ACC112 (cell line): ENCODE data around the gene SAP25.

ENCODE experiments used
- H2AFZ ChIP-seq: fragments of 200-600 bp; sonication (generic); one replicate; pipeline ENCODE4 v1.6.0; 2017; ENCODE audit warnings: antibody characterized with exemption, low read length; ENCODE audit not compliant: unreplicated experiment
- H3K27ac ChIP-seq: fragments of 200-600 bp; sonication (generic); 2 replicates; pipeline ENCODE4 v1.5.1; 2014; ENCODE audit warnings: low read depth, mild to moderate bottlenecking, antibody characterized with exemption, low read length, moderate library complexity
- H3K27me3 ChIP-seq: fragments of 200-600 bp; sonication (generic); 2 replicates; pipeline ENCODE4 v1.6.1; 2014; ENCODE audit warnings: mild to moderate bottlenecking, antibody characterized with exemption, low read length, moderate library complexity, mixed read lengths; ENCODE audit not compliant: insufficient read depth
- H3K36me3 ChIP-seq: fragments of 200-600 bp; sonication (generic); 2 replicates; pipeline ENCODE4 v1.6.1; 2016; ENCODE audit warnings: mild to moderate bottlenecking, antibody characterized with exemption, low read length, moderate library complexity, mixed read lengths; ENCODE audit not compliant: insufficient read depth
- H3K4me1 ChIP-seq: fragments of 200-600 bp; sonication (generic); one replicate; pipeline ENCODE4 v1.6.1; 2016; ENCODE audit warnings: low read length, mixed read lengths; ENCODE audit not compliant: insufficient read depth, unreplicated experiment, control insufficient read depth
- H3K4me3 ChIP-seq: fragments of 200-600 bp; sonication (generic); 2 replicates; pipeline ENCODE4 v1.5.1; 2014; ENCODE audit warnings: mild to moderate bottlenecking, low read depth, low read length
- H3K79me2 ChIP-seq: fragments of 200-600 bp; sonication (generic); one replicate; pipeline ENCODE4 v1.6.0; 2016; ENCODE audit warnings: low read length; ENCODE audit not compliant: control insufficient read depth, unreplicated experiment, insufficient read depth

The SAP25 gene

DNA sequence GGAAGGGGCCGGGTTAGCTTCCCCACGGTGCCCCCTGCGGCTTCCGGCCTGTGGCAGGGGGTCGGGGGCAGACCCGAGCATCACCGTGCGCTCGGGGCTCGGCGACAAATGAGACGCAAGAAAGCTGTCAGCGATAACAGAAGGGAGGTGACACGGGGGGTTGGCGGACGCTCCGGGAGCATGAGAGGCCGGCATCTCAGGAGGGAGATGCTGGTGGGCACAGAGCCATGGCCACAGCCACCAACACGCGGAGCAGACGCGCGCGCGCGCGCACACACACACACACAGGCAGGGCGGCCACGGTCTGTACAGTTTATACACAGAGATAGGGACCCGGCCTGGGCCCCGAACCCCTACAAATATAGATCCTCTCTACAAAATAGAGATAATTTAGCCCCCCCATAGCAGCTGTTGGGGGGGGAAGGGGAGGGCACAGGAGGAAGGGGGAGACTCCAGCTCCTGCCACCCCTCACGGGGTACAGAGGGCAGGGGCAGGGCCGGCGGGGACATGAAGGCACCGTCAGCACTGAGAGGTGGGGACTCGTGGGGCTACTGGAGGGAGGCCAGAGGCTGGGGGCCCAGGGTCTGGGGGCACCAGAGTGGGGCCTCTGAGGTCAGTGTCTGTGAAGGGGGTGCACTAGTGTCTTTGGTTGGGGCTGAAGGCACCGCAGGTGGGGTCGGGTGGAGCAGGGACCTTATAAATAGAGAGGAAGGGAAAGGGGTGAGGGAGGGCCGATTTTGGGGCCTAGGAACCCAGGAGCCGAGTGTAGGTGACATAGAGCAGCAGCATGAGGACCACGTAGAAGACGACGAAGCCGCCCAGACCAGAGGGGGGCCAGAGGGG lies 884 bp upstream of the SAP25 start:
- Histone ChIP-seq H3K4me1 (peaks cover 4% of the 10 kb centered on the region), H3K79me2 (no peaks in the 10 kb centered on the region)

DNA sequence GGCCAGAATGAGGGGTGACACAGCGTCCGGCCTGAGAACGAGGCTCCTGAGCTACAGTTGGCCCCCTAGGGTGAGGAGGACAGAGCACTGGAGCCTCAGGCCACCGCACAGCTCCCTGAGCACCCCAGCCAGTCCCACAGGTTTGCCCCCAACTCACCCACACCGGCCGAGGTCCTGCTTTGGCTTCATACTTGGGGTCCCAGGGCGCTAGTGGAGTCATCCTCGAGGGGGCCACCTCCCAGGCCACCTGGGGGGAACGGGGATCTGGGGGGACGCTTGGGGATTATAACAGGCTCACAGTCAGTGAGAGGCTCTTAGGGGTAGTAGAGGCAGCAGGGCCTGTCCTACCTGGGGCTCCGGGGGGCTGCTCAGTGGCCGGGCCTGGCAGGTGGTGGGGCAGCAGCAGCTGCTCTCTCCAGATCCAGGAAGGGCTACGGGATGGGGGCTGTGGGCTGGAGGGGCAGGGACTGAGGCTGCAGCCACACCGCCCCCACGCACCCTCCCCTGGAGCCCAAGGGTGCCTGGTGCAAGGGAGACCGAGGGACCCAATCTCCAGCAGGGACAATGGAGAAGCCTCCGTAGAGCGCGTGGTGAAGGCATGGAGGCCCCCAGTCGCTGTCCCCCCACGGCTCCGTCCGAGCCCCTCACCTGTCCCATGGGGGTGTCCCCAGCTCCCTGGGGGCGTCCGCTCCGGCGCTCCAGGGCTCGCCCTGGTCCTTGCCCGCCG lies 588 bp downstream of the SAP25 start:
- peaks cover 4% of the 10 kb centered on the region for H3K4me1 ChIP-seq
- H3K27me3 ChIP-seq: no peaks in the 10 kb centered on the region
- no peaks in the 10 kb centered on the region for H3K79me2 ChIP-seq
- no peaks in the 10 kb centered on the region; the same call in 1 of the 2 replicates for H3K36me3 ChIP-seq
- no peak overlapping the region for H3K4me3 ChIP-seq
- H2AFZ ChIP-seq: no peak overlapping the region
- no peak overlapping the region for H3K27ac ChIP-seq

More for the DNA sequence above, 884 bp upstream of the SAP25 start:
- no peak overlapping the region for H3K4me3 ChIP-seq
- H2AFZ ChIP-seq: no peak overlapping the region
- H3K36me3 ChIP-seq: no peaks in the 10 kb centered on the region; the same call in 1 of the 2 replicates
- no peak overlapping the region for H3K27ac ChIP-seq
- H3K27me3 ChIP-seq: no peaks in the 10 kb centered on the region

DNA sequence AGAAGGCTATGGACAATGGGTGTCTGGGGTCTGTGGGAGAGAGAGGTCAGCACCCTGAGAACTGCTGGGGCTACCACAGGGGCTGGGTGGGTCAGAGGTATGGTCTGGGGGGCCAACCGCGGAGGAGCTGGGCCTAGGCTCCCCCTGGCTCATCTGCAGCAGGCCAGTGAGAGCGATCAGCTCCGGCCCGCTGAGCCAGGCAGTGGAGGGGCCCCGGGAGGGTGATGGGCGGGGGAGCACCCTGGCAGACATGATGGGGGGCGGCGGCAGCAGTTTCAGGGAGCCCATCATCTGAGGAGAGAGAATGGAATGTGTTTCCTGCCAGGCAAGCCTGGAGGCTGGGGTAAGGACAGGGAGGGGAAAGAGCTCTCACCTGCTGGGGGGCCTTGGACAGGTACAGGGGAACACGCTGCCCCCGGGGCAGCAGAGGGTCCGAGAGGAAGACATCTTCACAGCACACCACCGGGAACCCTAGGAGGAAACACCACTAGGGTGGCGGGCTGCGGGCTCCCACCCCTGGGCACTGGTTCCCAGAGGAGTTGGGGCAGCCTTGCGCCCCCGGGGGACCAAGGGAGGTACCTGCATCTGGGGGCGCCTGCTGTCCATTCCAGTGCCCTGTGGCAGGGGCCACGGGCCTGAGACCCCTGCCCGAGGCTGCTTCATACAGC lies 1.3 kb downstream of the SAP25 start:
- H3K27ac ChIP-seq: no peak overlapping the region
- H3K4me1 ChIP-seq: peaks cover 6% of the 10 kb centered on the region
- no peaks in the 10 kb centered on the region for H3K27me3 ChIP-seq
- H3K4me3 ChIP-seq: no peak overlapping the region
- no peak overlapping the region for H2AFZ ChIP-seq
- no peaks in the 10 kb centered on the region; the same call in 1 of the 2 replicates for H3K36me3 ChIP-seq
- no peaks in the 10 kb centered on the region for H3K79me2 ChIP-seq

GRCh38 chr7:100571829-100572116 lies 1.9 kb downstream of the SAP25 start:
- Histone ChIP-seq H3K4me3 (no peak overlapping the region), H3K27ac (no peak overlapping the region), H3K27me3 (no peaks in the 10 kb centered on the region), H3K4me1 (peaks cover 10% of the 10 kb centered on the region), H2AFZ (no peak overlapping the region), H3K79me2 (no peaks in the 10 kb centered on the region), H3K36me3 (no peaks in the 10 kb centered on the region; the same call in 1 of the 2 replicates)

DNA sequence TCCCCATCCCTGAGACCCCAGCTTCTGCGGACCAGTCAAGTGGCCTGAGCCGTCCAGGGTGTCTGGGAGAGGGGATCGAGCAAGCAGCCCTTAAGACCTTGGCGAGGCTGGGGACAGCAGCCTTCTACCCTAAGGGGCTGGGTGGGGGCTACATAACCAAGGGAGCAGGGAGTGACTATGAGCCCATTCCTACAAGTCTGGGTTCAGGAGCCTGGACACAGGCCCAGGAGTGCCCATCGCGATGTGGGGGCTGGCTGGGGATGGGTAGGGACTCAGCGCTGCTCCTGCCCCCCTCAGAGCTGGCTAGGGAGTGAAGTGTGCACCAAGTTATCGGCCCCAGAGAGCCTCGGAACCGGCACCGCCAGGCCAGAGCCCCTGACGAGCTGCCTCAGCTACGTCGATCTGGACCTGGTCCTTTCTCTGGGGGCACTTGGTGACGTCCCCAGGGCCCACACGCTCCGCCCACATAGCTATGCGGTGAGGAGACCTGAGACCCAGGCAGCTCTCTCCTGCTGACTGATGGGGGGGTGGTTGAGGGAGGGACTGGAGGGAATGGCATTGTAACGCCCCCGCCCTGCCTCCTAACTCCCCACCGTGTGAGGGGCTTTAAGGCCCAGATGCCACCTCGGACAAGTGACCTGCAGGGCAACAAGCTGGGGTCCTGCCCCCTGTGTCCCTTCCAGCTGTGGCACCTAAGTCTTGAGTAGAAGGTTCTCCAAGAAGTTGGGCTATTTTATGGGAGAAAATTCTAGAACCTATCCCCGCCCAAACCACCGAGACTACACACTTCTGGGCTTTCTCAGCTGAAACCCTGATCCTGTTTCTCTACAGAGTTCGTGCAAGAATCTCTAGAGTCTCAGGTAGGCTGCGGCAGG lies 2.5 kb downstream of the SAP25 start:
- H2AFZ ChIP-seq: no peak overlapping the region
- peaks cover 10% of the 10 kb centered on the region for H3K4me1 ChIP-seq
- no peaks in the 10 kb centered on the region for H3K27me3 ChIP-seq
- H3K79me2 ChIP-seq: no peaks in the 10 kb centered on the region
- no peak overlapping the region for H3K4me3 ChIP-seq
- H3K27ac ChIP-seq: no peak overlapping the region
- no peaks in the 10 kb centered on the region; the same call in 1 of the 2 replicates for H3K36me3 ChIP-seq

DNA sequence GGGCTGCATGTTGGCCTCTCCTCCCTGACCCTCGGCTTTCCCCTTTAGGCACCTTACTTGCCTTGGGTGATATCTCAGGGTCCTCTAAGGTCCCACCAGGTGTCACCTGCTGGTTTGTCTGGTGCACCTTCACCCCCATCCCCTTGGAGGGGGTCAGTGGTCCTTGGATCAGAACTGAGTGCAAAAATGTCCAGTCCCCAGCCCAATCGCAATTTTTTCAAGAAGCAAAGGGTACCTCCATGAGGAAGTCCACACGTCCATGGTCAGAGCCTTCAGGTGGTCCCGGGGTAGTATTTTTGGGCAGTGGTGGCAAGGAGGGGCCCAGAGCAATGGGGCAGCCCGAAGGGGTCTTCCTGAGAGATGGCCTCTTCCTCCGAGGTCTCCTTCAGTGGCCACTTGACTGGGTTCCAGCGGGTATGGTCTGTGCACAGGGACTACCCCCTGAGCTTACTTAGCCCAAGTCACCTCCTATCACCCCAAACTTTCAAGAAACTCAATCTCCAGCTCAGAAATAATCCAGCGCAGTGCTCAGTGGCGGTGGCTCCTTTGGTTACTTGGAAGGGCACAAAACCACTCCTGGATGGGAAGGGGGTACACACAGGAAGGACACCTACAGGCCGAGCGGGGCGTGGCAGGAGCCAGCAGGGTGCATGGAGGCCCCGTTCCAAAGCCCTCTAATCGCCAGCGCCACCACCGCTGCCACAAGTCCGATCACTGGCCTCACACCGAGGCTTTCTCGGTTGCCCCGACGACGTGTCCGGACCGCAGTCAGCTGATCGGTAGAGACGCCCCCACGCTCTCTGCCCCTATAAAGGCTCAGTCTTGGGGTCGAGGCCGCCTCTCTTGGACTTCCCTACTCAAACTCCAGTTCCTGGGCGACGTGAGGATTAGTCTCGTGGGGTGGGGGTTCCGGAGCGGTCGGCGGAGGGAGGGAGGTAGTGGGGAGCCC lies 4.5 kb downstream of the SAP25 start:
- Histone ChIP-seq H3K27ac (no peak overlapping the region), H2AFZ (no peak overlapping the region), H3K36me3 (no peaks in the 10 kb centered on the region), H3K27me3 (no peaks in the 10 kb centered on the region), H3K4me1 (peaks cover 10% of the 10 kb centered on the region), H3K79me2 (no peaks in the 10 kb centered on the region), H3K4me3 (peak overlapping the region; percentile 75)

DNA sequence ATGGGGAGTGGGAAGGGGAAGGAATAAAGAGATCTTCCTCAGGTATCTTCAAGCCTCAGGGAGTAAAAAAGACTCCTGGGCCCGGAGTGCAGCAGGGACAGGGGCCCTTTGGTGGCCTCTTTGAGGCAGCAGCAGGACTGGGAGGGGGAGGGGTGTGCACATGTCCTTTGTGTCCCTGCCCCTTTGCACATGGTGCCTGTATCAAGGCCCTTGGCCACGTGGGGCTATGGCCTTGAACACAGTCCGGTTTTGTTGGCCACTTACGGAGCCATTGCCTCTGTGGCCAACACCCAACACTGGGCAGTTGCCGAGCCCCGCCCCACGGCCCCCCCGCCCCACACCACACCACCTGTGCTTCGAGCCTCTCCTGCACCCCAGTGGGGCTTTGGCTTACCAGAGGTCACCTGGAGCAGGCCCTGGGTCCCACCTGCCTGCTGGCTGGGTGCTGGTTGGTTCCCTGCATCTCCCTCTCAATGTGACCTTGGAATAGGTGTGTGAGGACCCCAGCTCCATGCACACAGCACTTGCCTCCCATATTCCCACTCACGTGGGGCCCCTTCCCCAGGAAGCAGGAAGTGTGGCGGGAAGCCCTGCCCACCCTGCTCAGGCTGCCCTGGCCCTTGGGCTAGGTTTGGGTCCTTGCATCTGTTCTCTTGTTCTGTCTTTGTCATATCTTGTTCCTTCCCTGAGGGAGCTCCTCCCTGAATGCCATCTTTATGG lies 5.4 kb downstream of the SAP25 start:
- Histone ChIP-seq H3K27ac (no peak overlapping the region), H3K36me3 (no peaks in the 10 kb centered on the region), H2AFZ (no peak overlapping the region), H3K4me1 (peaks cover 10% of the 10 kb centered on the region), H3K27me3 (no peaks in the 10 kb centered on the region), H3K4me3 (no peak overlapping the region), H3K79me2 (no peaks in the 10 kb centered on the region)

GRCh38 chr7:100567751-100568175 lies 5.9 kb downstream of the SAP25 start:
- Histone ChIP-seq H3K79me2 (no peaks in the 10 kb centered on the region), H3K27ac (no peak overlapping the region), H3K4me1 (peaks cover 10% of the 10 kb centered on the region), H2AFZ (no peak overlapping the region), H3K27me3 (no peaks in the 10 kb centered on the region), H3K36me3 (no peaks in the 10 kb centered on the region), H3K4me3 (no peak overlapping the region)

DNA sequence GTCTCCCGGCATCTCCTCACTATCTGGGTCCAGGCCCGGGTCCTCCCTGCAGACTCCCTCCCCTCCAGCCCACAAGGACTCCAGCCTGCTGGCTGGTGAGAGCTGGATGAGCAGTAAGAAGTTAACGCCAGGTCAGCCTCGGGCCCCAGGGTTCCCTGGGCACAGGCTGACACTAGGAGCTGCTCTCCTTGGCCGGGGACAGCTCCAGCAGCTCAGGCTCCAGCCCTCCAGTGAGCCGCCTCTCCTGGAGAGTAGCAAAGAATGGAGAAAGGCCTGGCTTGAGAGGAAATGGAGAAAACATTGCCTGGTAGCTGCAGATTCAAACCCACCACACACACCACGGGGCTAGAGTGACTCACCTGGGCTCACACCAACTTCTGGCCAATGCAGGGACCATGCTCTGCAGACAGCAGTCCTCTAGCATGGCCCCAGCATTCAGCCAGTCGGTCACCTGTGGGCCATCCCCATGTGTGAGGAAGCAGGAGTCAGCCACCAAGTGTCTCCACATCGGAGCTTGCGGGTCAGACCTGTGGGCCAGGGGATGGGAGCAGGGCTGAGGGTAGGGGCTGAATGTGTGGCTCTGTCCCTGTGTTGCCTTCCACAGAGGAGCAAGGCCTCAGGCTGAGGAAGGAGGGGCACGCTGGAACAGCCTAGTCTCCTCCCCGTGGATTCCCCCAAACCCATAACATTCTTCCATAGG lies 6.5 kb downstream of the SAP25 start:
- H3K36me3 ChIP-seq: no peaks in the 10 kb centered on the region
- H2AFZ ChIP-seq: no peak overlapping the region
- no peaks in the 10 kb centered on the region for H3K79me2 ChIP-seq
- no peak overlapping the region for H3K4me3 ChIP-seq
- no peaks in the 10 kb centered on the region for H3K27me3 ChIP-seq
- no peak overlapping the region for H3K27ac ChIP-seq
- H3K4me1 ChIP-seq: peaks cover 10% of the 10 kb centered on the region
